WTC11 (cell line): ENCODE data around the gene HES4. TPM values are rescaled to one million over a fixed set of nuclear protein-coding genes. Genes with fewer than 3 reads are reported as not detected.

Experiments used
- ATAC-seq: fragments of 200-7000 bp; cut with Tn5 transposase; 2 replicates; pipeline ENCODE4 v1.10.0; 2021; ENCODE audit warnings: mild to moderate bottlenecking, moderate library complexity
- CTCF ChIA-PET: fragments of 300-600 bp; sonication (Branson Sonifier 250); formaldehyde crosslinking; loops from one replicate; lab custom pipeline; 2021; ENCODE audit warnings: antibody characterized with exemption; lab: Charles Lee
- POLR2A ChIA-PET: fragments of 350-600 bp; sonication (Branson Sonifier 250); formaldehyde crosslinking; loops from one replicate; lab custom pipeline; 2021; ENCODE audit warnings: antibody characterized with exemption; lab: Charles Lee
- DNase-seq: peaks from one replicate; pipeline ENCODE4 v3.0.0; 2021; ENCODE audit warnings: low spot score
- H3K27ac Mint-ChIP-seq: 2 replicates; pipeline ENCODE4 v1.8.0; 2021; ENCODE audit warnings: mixed read lengths
- H3K27me3 Mint-ChIP-seq: 2 replicates; pipeline ENCODE4 v1.8.0; 2021; ENCODE audit warnings: low read depth, mild to moderate bottlenecking, moderate library complexity, mixed read lengths
- H3K36me3 Mint-ChIP-seq: 2 replicates; pipeline ENCODE4 v1.8.0; 2021; ENCODE audit warnings: mixed read lengths
- H3K4me1 Mint-ChIP-seq: 2 replicates; pipeline ENCODE4 v1.8.0; 2022; ENCODE audit warnings: mixed read lengths
- H3K4me3 Mint-ChIP-seq: 2 replicates; pipeline ENCODE4 v1.8.0; 2021; ENCODE audit warnings: mild to moderate bottlenecking, moderate library complexity, mixed read lengths
- H3K9me3 Mint-ChIP-seq: 2 replicates; pipeline ENCODE4 v1.8.0; 2021; ENCODE audit warnings: mixed read lengths
- CBFB ChIP-seq: sonication (generic); formaldehyde crosslinking; IDR thresholded peaks from 2 replicates; pipeline ENCODE4 v1.8.1; 2022; ENCODE audit warnings: mild to moderate bottlenecking, low read depth, missing genetic modification reagents
- CREB1 ChIP-seq: sonication (generic); formaldehyde crosslinking; IDR thresholded peaks from 2 replicates; pipeline ENCODE4 v1.8.0; 2023; ENCODE audit warnings: mild to moderate bottlenecking, missing genetic modification reagents
- E2F1 ChIP-seq: sonication (generic); formaldehyde crosslinking; IDR thresholded peaks from 2 replicates; pipeline ENCODE4 v1.8.0; 2022; ENCODE audit warnings: mild to moderate bottlenecking, missing genetic modification reagents
- ESRRA ChIP-seq: sonication (generic); formaldehyde crosslinking; IDR thresholded peaks from 2 replicates; pipeline ENCODE4 v1.8.1; 2022; ENCODE audit warnings: mild to moderate bottlenecking, missing genetic modification reagents, borderline replicate concordance
- FOXP1 ChIP-seq: sonication (generic); formaldehyde crosslinking; IDR thresholded peaks from 2 replicates; pipeline ENCODE4 v1.8.0; 2022; ENCODE audit warnings: missing genetic modification reagents, mild to moderate bottlenecking, moderate library complexity, borderline replicate concordance
- JAZF1 ChIP-seq: fragments of 250-450 bp; sonication (Bioruptor Pico); IDR thresholded peaks from 2 replicates; pipeline ENCODE4 v1.9.0; 2021; ENCODE audit warnings: moderate library complexity, mild to moderate bottlenecking, inconsistent platforms
- JUN ChIP-seq: sonication (generic); formaldehyde crosslinking; IDR thresholded peaks from 2 replicates; pipeline ENCODE4 v1.8.0; 2023; ENCODE audit warnings: mild to moderate bottlenecking, missing genetic modification reagents
- KAT7 ChIP-seq: sonication (generic); formaldehyde crosslinking; IDR thresholded peaks from 2 replicates; pipeline ENCODE4 v1.8.1; 2023; ENCODE audit warnings: missing genetic modification reagents, mild to moderate bottlenecking, borderline replicate concordance
- MXD4 ChIP-seq: fragments of 250-450 bp; sonication (Bioruptor Pico); IDR thresholded peaks from 2 replicates; pipeline ENCODE4 v1.8.0; 2021; ENCODE audit warnings: mild to moderate bottlenecking, moderate library complexity, borderline replicate concordance
- NFYB ChIP-seq: sonication (generic); formaldehyde crosslinking; conservative IDR thresholded peaks from 2 replicates; pipeline ENCODE4 v1.8.0; 2022; ENCODE audit warnings: low read depth, missing genetic modification reagents
- NR2C2 ChIP-seq: sonication (generic); formaldehyde crosslinking; IDR thresholded peaks from 2 replicates; pipeline ENCODE4 v1.8.0; 2022; ENCODE audit warnings: mild to moderate bottlenecking, missing genetic modification reagents
- PRRX2 ChIP-seq: fragments of 250-450 bp; sonication (Bioruptor Pico); IDR thresholded peaks from 2 replicates; pipeline ENCODE4 v1.8.0; 2021; ENCODE audit warnings: mild to moderate bottlenecking
- SMAD3 ChIP-seq: sonication (generic); formaldehyde crosslinking; IDR thresholded peaks from 2 replicates; pipeline ENCODE4 v1.8.0; 2022; ENCODE audit warnings: missing genetic modification reagents, mild to moderate bottlenecking, borderline replicate concordance
- SMAD4 ChIP-seq: sonication (generic); formaldehyde crosslinking; IDR thresholded peaks from 2 replicates; pipeline ENCODE4 v1.8.0; 2022; ENCODE audit warnings: mild to moderate bottlenecking, missing genetic modification reagents
- TEAD1 ChIP-seq: sonication (generic); formaldehyde crosslinking; IDR thresholded peaks from 2 replicates; pipeline ENCODE4 v1.8.0; 2022; ENCODE audit warnings: mild to moderate bottlenecking, missing genetic modification reagents
- TEAD4 ChIP-seq: sonication (generic); formaldehyde crosslinking; IDR thresholded peaks from 2 replicates; pipeline ENCODE4 v1.8.0; 2022; ENCODE audit warnings: mild to moderate bottlenecking, missing genetic modification reagents
- USF1 ChIP-seq: sonication (generic); formaldehyde crosslinking; IDR thresholded peaks from 2 replicates; pipeline ENCODE4 v1.8.0; 2022; ENCODE audit warnings: mild to moderate bottlenecking, missing genetic modification reagents
- ZBTB21 ChIP-seq: sonication (generic); formaldehyde crosslinking; IDR thresholded peaks from 2 replicates; pipeline ENCODE4 v1.8.1; 2023; ENCODE audit warnings: mild to moderate bottlenecking, missing genetic modification reagents, borderline replicate concordance
- ZBTB43 ChIP-seq: sonication (generic); formaldehyde crosslinking; IDR thresholded peaks from 2 replicates; pipeline ENCODE4 v1.8.1; 2023; ENCODE audit warnings: mild to moderate bottlenecking, missing genetic modification reagents
- ZMAT4 ChIP-seq: fragments of 250-450 bp; sonication (Bioruptor Pico); IDR thresholded peaks from 2 replicates; pipeline ENCODE4 v1.9.0; 2021; ENCODE audit warnings: mild to moderate bottlenecking
- ZNF121 ChIP-seq: sonication (generic); formaldehyde crosslinking; IDR thresholded peaks from 2 replicates; pipeline ENCODE4 v1.8.0; 2023; ENCODE audit warnings: missing genetic modification reagents
- ZNF232 ChIP-seq: sonication (generic); formaldehyde crosslinking; IDR thresholded peaks from 2 replicates; pipeline ENCODE4 v1.8.0; 2022; ENCODE audit warnings: mild to moderate bottlenecking, missing genetic modification reagents
- ZNF396 ChIP-seq: fragments of 250-450 bp; sonication (Bioruptor Pico); IDR thresholded peaks from 2 replicates; pipeline ENCODE4 v1.8.0; 2021; ENCODE audit warnings: mild to moderate bottlenecking, moderate library complexity, borderline replicate concordance
- ZNF416 ChIP-seq: fragments of 250-450 bp; sonication (Bioruptor Pico); IDR thresholded peaks from 2 replicates; pipeline ENCODE4 v1.9.0; 2021; ENCODE audit warnings: mild to moderate bottlenecking, inconsistent platforms
- ZNF425 ChIP-seq: fragments of 250-450 bp; sonication (Bioruptor Pico); conservative IDR thresholded peaks from 2 replicates; pipeline ENCODE4 v1.9.0; 2021; ENCODE audit warnings: mild to moderate bottlenecking
- ZNF512 ChIP-seq: sonication (generic); formaldehyde crosslinking; IDR thresholded peaks from 2 replicates; pipeline ENCODE4 v1.8.1; 2022; ENCODE audit warnings: missing genetic modification reagents, borderline replicate concordance
- ZNF671 ChIP-seq: fragments of 250-450 bp; sonication (Bioruptor Pico); IDR thresholded peaks from 2 replicates; pipeline ENCODE4 v1.8.0; 2021; ENCODE audit warnings: mild to moderate bottlenecking
- total RNA-seq: library from RNA; stranded (reverse); gene quantifications from 3 replicates; pipeline ENCODE4 v1.2.3, GENCODE V29; 2021

Gene HES4
- total RNA-seq, 1 experiment from 2014 or later: 4.5 TPM

GRCh38 chr1:975365-975764 lies 24.5 kb downstream of the HES4 start:
- DNase-seq: no peak
- Mint-ChIP-seq H3K4me3 (0 out of 2 replicates have a peak overlapping the region, but pooled peaks have one; percentile 25), H3K27ac (peak overlapping the region; percentile 50; the same call in 1 of the 2 replicates), H3K27me3 (peaks cover 9% of the 10 kb centered on the region), H3K36me3 (peaks cover 3% of the 10 kb centered on the region; the same call in 1 of the 2 replicates), H3K9me3 (peaks cover 3% of the 10 kb centered on the region), H3K4me1 (peaks cover 4% of the 10 kb centered on the region)
- ATAC-seq: no peak
- POLR2A ChIA-PET: no interaction called here
- CTCF ChIA-PET: interaction anchor here (1.0 to 1.5 kb wide), 7 partner anchors 9 to 89 kb away, joined by 4 to 8 read pairs (median 5); no protein-coding TSS in a partner anchor
- TF ChIP-seq PRRX2 (CRISPR knock-in tag): no peak
- TF ChIP-seq ZNF425: no peak
- no peak for TF ChIP-seq ZNF416 (CRISPR knock-in tag)
- TF ChIP-seq ZNF512 (CRISPR knock-in tag): no peak
- no peak for TF ChIP-seq CREB1 (CRISPR knock-in tag)
- TF ChIP-seq SMAD3 (CRISPR knock-in tag): no peak
- TF ChIP-seq ZNF396 (CRISPR knock-in tag): no peak
- TF ChIP-seq USF1 (CRISPR knock-in tag): no peak
- TF ChIP-seq ESRRA (CRISPR knock-in tag): no peak
- TF ChIP-seq ZBTB43 (CRISPR knock-in tag): no peak
- TF ChIP-seq TEAD4 (CRISPR knock-in tag): no peak
- no peak for TF ChIP-seq SMAD4 (CRISPR knock-in tag)
- TF ChIP-seq KAT7 (CRISPR knock-in tag): no peak
- TF ChIP-seq NFYB (CRISPR knock-in tag): no peak
- no peak for TF ChIP-seq FOXP1 (CRISPR knock-in tag)
- TF ChIP-seq CBFB: no peak

GRCh38 chr1:974687-975328 lies 25.1 kb downstream of the HES4 start:
- Mint-ChIP-seq H3K9me3 (peaks cover 3% of the 10 kb centered on the region), H3K4me1 (peaks cover 4% of the 10 kb centered on the region), H3K36me3 (peaks cover 3% of the 10 kb centered on the region; the same call in 1 of the 2 replicates), H3K27me3 (peaks cover 15% of the 10 kb centered on the region), H3K4me3 (no peak overlapping the region), H3K27ac (peak overlapping the region; percentile 65; the same call in 1 of the 2 replicates)
- ChIA-PET CTCF (interaction anchor here (1.5 kb wide), 1 partner anchor 9 kb away, joined by 8 read pairs; no protein-coding TSS in a partner anchor), POLR2A (no interaction called here)
- DNase-seq (no peak), ATAC-seq (no peak)
- no peak for TF ChIP-seq FOXP1 (CRISPR knock-in tag)
- no peak for TF ChIP-seq NR2C2 (CRISPR knock-in tag)
- no peak for TF ChIP-seq NFYB (CRISPR knock-in tag)
- no peak for TF ChIP-seq E2F1
- no peak for TF ChIP-seq JUN (CRISPR knock-in tag)
- TF ChIP-seq JAZF1: no peak
- TF ChIP-seq ZNF232 (CRISPR knock-in tag): no peak
- TF ChIP-seq ZMAT4 (CRISPR knock-in tag): no peak
- no peak for TF ChIP-seq ZNF121
- TF ChIP-seq ZNF671 (CRISPR knock-in tag): no peak
- no peak for TF ChIP-seq ZBTB21 (CRISPR knock-in tag)
- no peak for TF ChIP-seq TEAD1
- no peak for TF ChIP-seq ZBTB43 (CRISPR knock-in tag)
- no peak for TF ChIP-seq MXD4
